Stimulated activated CD8-positive, alpha-beta memory T cell treated with anti-CD3 and anti-CD28 coated beads, Interleukin-12 subunit alpha, Interleukin-12 subunit beta, amount 100 ng/mL, for 4 hours (primary cell): ENCODE data around the gene GEN1.

Experiments used
- DNase-seq: peaks from one replicate; pipeline ENCODE4 v3.0.0-alpha.2; 2020; ENCODE audit warnings: low read depth

Gene GEN1, protein sequence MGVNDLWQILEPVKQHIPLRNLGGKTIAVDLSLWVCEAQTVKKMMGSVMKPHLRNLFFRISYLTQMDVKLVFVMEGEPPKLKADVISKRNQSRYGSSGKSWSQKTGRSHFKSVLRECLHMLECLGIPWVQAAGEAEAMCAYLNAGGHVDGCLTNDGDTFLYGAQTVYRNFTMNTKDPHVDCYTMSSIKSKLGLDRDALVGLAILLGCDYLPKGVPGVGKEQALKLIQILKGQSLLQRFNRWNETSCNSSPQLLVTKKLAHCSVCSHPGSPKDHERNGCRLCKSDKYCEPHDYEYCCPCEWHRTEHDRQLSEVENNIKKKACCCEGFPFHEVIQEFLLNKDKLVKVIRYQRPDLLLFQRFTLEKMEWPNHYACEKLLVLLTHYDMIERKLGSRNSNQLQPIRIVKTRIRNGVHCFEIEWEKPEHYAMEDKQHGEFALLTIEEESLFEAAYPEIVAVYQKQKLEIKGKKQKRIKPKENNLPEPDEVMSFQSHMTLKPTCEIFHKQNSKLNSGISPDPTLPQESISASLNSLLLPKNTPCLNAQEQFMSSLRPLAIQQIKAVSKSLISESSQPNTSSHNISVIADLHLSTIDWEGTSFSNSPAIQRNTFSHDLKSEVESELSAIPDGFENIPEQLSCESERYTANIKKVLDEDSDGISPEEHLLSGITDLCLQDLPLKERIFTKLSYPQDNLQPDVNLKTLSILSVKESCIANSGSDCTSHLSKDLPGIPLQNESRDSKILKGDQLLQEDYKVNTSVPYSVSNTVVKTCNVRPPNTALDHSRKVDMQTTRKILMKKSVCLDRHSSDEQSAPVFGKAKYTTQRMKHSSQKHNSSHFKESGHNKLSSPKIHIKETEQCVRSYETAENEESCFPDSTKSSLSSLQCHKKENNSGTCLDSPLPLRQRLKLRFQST

DNA sequence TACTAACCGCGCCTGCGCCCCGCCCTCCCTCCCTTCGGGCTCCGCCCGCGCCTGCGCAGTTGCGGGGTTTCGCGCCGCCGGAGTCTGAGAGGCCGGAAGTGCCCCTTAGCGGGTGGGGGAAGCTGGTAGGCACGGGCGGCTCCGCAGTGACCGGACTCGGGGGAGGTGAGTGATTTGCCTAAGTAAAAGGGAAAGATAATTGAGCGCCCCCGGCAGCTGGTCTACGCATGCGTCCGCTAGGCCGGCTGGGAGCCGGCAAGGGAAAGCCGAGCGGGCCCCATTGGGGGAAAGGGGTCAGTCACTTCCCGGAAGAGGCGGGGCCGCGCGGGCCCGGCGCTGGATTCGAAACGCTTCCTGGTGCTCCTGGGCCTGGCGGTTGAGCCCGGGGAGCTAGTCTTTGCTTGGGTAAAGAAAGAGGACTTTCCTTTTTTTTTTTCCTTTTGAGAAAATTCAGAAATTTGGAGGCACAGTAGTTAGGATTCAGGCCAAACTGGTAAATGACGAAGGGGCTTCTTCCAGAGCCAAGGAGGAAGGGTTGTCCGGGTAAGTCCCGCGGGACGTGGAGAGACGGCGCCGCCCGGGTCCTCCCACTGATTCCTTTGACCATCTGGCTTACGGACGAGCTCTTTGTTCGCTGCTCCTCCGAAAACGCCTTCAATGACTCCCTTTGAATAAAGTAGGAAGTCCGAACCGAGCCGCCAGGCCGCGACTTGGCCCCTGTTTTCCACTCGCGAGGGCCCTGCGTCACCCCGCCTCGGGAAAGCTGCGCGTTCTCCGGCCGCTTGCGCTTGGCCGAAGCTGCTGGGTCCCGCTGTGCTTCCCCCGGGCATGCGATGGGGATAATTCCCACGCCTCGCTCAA, at the start of gene GEN1, which contains the start of gene SMC6:
TSS of gene GEN1 (plus strand) at position 336 of the 861 bp plus-strand sequence. CDS start 5,806 bp downstream, outside the sequence.
TSS of gene SMC6 (minus strand) at position 8 of the 861 bp plus-strand sequence. CDS start 7,864 bp downstream, outside the sequence.
- peak; percentile 88 for DNase-seq

DNA sequence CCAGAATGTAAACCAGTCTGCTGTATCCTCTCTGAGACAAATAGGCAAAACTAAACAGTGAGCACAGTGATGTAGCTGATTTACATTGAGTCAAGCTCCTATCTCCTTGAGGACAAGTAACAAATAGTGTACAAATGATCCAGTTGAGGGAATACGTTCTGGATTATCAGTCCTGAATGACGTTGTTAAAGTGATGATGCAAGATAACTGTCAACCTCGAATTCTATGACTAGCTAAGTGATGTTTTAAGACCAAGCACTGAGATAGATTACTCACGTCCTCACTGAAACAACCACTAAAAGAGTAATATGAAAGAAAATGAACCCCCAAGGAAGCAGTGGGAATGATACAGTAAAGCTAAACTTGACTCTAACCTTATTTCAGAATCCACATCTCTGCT, 47.1 kb upstream of the GEN1 start:
- no peak for DNase-seq

DNA sequence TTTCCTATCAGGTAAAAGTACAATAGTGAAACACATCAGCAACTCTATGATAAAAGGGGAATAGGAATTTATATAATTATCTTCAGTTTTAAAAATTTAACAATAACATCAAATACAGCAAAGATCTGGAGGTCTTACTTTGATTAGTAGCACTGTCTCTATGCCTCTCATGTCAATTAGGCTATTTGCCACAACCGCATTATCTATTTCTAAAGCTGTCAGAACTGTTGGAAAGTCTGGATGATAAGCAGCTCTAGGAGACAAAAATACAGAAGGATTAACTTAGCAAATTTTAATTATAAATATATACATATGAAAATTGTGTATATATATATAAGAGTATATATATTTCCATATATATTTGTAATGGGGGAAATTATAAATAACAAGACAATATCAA, 45.4 kb upstream of the GEN1 start:
- no peak for DNase-seq

DNA sequence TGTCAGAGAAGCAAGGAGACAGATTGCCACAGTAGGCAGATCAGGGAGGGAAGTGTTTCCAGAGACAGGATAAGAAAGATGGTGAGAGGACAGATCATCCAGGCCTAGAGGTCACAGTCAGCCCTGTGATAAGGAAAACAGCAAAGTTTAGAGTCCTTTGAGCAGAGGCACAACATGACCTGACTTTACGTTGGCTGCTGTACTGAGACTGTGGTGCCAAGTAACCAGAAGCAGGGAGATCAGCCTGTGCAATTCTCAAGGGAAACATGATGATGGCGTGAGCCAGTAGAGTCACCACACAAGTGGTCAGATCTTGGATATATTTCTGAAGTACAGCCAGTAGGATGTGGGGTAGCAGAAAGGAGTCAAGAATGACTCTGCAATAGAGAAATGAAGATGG, 44.0 kb upstream of the GEN1 start:
- DNase-seq, result no peak

DNA sequence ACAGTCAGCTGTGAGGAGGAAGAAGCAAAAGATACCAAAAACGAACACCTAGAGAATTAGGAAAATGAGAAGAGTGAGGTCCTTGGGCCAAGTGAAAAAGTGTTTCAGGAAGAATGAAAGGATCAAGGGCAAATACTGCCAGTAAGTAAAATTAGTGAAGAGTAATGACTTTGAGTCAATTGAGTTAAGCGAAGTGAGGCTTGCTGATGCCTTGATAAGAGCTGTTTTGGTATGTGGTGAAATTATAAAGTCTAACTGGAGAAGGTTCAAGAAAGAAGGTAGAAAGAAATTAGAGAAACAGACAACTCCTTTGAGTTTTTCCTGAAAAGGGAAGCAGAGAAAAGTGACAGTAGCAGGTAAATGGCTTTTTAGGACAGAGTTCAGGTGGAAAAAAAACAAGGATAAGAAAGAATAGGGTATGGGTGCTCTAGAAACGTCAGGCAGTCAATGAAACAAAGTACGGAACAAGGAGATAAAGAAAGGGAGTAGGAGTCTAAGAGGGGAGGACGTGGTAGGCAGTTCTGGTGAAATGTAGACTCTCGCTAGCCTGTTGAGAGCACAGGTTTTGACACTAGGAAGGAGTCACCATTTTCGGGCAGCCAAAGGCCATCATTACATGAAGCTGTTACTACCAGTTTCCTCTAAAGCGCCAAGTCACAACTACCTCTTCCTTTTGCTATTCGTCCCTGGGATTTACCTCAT, 43.2 kb upstream of the GEN1 start:
- DNase-seq, result no peak

DNA sequence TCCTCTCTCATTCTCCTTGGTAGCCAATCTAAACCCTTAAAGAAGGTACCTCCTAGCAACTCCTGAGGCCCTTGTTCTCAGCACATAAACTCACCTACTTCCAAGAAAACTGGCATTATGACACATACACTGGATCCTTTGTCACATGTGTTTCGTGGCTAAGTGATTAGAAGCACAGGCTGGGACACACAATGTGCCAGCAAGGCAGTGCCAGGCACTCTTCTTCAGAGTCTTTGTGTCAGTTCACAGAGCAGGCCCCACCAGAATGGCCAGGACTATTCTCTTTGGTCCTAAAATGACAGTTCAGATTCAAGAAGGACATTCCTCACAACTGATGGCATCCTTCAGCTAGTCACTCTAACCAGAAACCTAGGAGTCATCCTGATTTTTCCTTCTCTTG, 40.6 kb upstream of the GEN1 start:
- DNase-seq, result no peak

DNA sequence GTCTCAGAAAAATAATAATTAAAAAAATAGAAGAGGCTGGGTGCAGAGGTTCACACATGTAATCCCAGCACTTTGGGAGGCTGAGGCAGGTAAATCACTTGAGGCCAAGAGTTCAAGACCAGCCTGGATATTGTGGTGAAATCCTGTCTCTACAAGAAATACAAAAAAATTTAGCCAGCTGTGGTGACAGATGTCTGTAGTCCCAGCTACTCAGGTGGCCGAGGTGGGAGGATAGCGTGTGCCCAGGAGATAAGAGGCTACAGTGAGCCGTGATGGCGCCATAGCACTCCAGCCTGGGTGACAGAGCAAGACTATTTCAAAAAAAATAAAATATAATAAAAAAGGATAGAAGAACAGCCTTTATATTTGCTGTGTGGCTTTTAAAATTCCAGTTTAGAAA, 36.3 kb upstream of the GEN1 start:
- DNase-seq, result no peak

DNA sequence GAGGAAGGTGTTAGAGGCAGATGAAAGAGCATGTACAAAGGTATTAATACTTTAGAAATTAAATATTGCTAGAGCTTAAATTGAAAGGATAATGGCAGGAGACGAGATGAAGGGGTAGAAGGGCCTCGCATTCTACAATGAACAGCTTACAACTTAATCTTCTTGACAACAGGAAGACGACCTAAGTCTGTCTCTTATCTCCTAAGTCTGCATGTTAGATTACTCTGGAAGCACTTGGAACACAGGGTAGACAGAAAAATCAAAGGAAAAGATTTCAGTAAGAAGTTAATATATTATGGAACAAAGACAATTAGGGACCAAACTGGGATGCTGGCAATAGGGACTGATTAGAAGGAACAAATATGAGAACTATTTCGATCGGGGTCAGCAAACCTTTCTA, 35.2 kb upstream of the GEN1 start:
- no peak for DNase-seq

DNA sequence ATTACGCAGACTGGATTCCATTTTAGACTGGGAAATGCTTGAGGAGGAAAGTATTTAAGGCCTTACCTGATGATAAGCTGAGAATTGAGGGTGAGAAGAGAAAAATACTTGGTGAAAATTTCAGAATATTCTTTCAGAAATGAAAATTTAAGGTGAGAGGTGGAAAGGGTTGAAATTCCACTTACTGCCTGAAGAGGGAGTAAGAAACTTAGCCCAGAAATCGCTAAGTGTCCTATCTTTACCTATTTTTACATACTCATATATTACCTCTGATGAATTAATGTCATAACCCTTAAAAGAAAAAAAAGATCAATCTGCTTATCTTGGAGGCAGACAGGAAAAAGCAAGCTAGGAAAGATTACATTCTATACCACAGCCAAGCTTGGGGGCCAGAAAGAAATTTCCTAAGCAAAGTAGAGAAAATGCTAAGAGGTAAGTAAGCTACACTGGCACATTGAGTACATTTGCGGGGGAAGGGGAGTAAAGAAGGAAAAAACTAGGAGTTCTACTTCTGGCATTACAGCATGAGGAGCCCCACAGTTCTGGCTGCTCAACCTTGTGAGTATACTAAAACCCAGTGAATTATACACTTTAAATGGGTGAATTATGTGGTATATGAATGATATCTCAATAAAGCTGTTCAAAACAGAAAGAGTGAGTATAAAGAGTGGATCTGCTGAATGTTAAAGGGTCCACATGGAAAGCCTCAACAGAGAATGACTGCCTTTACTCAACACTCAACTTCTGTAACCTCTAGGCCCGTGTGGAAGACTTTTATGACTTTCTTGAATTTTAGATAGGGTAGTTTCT, 34.2 kb upstream of the GEN1 start:
- no peak for DNase-seq

DNA sequence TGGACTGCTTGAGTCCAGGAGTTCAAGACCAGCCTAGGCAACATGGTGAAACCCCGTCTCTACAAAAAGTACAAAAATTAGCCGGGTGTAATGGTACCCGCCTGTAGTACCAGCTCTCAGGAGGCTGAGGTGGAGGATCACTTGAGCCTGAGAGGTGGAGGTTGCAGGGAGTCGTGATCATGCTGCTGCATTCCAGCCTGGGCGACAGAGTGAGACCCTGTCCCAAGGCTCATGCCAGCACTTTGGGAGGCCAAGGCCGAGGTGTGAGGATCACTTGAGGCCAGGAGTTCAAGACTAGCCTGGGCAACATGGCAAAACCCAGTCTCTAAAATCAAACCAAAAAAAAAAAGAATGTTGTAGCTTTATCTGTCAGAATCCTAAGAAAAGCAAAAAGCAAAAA, 25.7 kb upstream of the GEN1 start:
- DNase-seq, result no peak

DNA sequence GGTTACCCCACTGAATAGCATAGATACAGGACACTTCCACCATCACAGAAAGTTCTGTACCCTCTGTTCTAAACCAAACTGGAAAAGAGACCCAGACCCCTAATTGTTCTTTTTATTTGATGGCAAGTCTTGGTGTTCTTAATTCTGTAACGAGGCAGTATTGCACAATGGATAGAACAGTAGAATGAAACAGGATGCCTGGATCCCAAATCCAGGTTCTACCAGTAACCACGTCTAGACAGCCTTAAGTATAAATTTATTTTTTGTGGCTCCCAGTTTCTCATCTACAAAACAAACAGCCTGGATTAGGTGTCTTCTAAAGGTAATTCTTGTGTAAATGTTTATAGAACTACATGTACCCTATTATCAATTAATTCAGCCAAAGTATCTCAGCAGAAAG, 24.1 kb upstream of the GEN1 start:
- DNase-seq, result no peak

DNA sequence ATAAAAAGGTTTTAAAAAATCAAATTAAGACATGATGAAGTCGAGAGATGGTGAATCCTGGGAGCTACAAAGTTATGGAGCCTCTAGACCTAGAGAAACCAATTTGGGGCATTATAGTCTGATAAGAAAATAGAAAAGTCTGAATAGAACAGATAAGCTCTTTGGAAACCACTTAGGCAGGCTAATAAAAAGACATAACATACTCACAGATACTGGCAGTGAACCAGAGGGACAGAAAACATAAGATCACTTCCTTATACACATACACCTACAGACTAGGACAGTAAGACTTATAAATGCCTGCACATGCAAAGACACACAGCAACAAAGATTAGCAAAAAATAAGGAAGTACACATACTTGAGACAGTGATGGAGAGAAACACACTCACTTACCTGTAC, 20.3 kb upstream of the GEN1 start:
- no peak for DNase-seq

DNA sequence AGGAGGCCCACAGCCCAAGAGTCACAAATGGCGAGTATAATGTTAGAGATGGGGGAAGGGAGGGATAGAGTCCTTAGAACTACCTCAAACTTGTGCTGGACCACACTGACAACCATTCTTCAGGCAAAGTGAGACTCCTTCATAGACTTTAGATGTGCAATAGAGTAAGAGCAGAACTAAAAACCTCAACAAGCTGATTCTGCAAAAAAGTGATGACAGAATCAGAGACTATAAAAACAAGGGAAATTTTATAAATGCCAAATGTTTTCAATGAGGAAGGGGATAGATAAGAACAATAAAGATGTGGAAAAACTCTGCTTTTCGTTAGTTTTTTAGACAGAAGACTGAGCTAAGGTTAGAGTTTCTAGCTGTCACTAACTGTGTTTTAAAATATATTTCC, 18.1 kb upstream of the GEN1 start:
- no peak for DNase-seq

DNA sequence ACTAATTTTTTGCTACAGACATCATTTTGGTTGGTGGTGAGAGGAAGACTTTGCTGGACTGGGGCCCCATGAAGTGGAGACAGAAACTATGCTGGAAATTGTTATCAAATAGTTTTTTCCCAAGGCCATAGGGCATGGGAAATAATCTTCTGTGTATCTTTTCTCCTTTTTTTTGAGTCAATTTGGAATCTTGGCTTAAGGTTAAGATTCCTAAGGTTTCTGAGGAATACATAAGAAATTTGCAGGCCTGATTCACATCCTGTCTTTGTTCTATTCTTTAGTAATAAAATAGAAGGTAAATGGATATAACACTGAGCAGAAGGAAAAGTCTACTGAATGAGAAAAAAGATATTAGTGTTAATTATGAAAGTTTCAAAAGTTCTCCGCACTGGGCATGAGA, 16.9 kb upstream of the GEN1 start:
- no peak for DNase-seq

DNA sequence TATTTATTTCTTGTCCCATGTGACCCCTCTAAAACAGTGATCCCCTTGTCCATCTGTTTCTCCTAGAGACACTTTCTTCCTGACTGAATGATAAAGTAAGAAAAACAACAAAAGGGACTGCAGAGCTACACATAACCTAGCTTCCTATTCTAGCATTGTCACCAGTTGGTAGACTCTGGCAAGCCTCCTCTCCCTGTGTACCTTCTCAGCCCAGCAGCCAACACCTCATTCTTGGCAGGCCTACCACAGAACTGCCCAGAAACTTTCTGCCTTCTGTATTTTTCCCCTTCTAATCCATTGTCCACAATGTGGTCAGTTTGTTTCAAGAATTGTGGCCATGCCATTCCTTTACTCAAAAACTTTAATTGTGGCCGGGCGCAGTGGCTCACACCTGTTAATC, 13.7 kb upstream of the GEN1 start:
- no peak for DNase-seq

DNA sequence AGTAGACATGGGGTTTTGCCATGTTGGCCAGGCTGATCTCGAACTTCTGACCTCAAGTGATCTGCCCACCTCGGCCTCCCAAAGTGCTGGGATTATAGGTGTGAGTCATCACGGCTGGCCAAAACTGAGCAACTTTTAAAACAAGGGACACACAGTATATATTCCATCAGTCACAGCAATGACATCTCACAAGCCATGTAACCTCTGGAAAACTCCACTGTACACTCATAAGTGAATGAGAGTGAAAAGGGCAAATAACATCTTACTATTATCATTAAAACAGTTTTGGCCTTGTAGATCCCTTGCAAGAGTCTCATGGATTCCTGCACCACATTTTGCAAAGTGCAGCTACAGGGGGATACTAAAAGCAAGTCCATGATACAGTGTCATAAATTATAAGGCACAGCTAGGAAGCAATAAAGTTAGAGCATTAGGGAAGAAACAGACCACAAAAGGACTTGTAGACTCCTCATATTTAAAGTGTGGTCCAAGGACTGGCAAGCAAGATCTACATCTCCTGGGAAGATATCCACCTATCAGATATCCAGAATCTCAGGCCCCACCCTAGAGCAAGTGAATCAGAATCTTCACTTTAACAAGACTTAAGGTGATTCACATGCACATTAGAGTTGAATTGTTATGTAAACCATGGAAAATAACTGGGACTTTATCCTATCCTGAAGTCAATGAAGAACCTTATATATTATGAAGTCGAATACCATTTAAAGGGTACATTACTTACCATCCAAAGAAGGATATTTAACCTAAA, 6.1 kb upstream of the GEN1 start:
- no peak for DNase-seq

DNA sequence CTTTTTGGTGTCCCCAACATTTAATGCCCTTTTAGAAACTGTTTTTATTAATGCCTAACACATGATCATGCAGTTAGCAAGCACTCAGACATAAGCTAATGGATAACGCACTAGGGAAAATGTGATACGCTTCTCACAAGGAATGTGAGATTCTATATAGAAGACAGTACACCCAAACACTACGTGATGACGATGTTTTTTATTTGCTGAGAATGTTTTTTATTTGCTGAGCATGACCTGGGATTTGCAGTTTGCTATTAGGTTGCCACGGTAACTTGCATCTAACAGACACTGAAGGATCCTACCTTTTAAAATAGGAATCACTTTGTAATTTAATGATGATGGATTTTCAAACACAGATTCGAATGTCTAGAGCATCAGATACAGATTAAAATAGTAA, 5.2 kb upstream of the GEN1 start:
- no peak for DNase-seq

DNA sequence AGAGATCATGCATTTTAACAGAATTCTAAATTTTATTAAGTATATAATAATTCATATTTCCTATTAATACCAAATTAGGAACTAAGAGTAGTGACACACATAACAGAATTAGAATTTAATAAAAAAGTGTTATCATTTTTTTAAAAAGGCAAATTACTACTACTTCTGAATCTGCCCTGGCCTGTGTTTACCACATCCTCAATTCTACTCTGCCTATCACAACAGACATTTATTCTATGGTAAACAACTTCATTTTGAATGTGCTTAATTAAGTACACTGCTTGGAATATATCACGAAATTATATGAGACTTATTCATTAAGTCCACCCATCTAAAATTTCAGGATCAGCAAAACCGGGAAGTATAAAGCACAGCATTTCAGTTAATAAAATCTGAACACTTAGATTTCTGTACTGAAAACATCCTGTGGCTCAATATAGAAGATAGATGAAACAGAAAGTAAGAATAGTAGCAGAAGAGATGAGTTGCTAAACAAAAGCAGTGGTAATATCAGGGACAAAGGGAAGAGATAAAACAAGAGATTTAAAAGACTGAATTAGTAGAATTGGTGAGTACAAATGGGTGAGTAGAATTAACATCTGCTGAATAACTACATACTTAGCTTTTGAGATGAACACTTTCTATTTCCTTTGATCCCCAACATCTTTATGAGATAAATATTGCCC, 4.0 kb upstream of the GEN1 start:
- DNase-seq, result no peak

DNA sequence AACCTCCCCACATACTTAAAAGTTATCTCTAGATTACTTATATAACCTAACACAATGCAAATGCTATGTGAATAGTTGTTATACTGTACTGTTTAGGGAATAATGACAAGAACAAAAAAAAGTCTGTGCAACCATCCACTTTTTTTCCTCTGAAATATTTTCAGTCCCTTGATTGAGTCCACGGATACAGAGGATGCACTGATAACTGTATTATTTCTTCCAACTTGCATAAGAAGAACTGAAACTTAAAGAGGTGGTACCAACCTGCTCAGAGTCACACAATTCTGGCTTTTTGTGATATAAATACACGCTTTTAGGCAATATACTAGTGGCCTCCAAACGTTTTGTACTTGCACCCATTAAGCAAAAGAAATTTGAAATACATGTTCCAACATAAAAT, 1.7 kb upstream of the GEN1 start:
- no peak for DNase-seq
